Mesenchymal stem cell (in vitro differentiated cells and primary cell): ENCODE measurements around the gene DFFB.
A peak's percentile ranks its signal among the peaks of the same experiment; 100 is the strongest.

Experiments
- DNase-seq: peaks from one replicate; pipeline ENCODE4 v3.0.0-alpha.2; 2013
- H2AFZ ChIP-seq: one replicate; pipeline ENCODE4 v1.6.1; 2013; ENCODE audit warnings: low read depth, mild to moderate bottlenecking, control low read depth, inconsistent platforms, low read length, moderate library complexity
- H2AK5ac ChIP-seq: 2 replicates; pipeline ENCODE4 v1.6.1; 2013; ENCODE audit warnings: low read length, moderate library complexity, mild to moderate bottlenecking, inconsistent platforms; ENCODE audit not compliant: severe bottlenecking
- H2BK120ac ChIP-seq: one replicate; pipeline ENCODE4 v1.6.1; 2013; ENCODE audit warnings: low read depth, mild to moderate bottlenecking, inconsistent platforms, low read length, moderate library complexity
- H2BK12ac ChIP-seq, 2 experiments: one replicate each; pipeline ENCODE4 v1.6.1; 2013; ENCODE audit warnings: inconsistent platforms in 2 of 2, low read length in 2 of 2, mild to moderate bottlenecking in 2 of 2, moderate library complexity in 2 of 2, control low read depth in 1 of 2
- H2BK15ac ChIP-seq: one replicate; pipeline ENCODE4 v1.6.1; 2013; ENCODE audit warnings: mild to moderate bottlenecking, low read depth, inconsistent platforms; ENCODE audit not compliant: poor library complexity, severe bottlenecking
- H2BK5ac ChIP-seq: 2 replicates; pipeline ENCODE4 v1.6.1; 2013; ENCODE audit warnings: low read depth, mild to moderate bottlenecking, low read length, control low read depth, inconsistent platforms; ENCODE audit not compliant: poor library complexity, severe bottlenecking
- H3K14ac ChIP-seq, 2 experiments: one replicate each; pipeline ENCODE4 v1.6.1; 2013; ENCODE audit warnings: inconsistent platforms in 2 of 2, low read length in 2 of 2, control low read depth in 1 of 2, mild to moderate bottlenecking in 1 of 2, moderate library complexity in 1 of 2
- H3K18ac ChIP-seq, 2 experiments: one replicate each; pipeline ENCODE4 v1.6.1; 2013; ENCODE audit warnings: inconsistent platforms in 2 of 2, low read length in 2 of 2, control low read depth in 1 of 2, low read depth in 1 of 2, mild to moderate bottlenecking in 1 of 2
- H3K23ac ChIP-seq, 2 experiments: one replicate each; pipeline ENCODE4 v1.6.1; 2013; ENCODE audit warnings: inconsistent platforms in 2 of 2, low read length in 2 of 2, mild to moderate bottlenecking in 2 of 2, moderate library complexity in 2 of 2, control low read depth in 1 of 2
- H3K27ac ChIP-seq: 2 replicates; pipeline ENCODE4 v1.5.1; 2013; ENCODE audit warnings: mild to moderate bottlenecking, moderate library complexity, low read length, control low read depth, inconsistent platforms; ENCODE audit not compliant: poor library complexity, severe bottlenecking
- H3K27me3 ChIP-seq, 2 experiments: 2 replicates each; pipeline versions ENCODE4 v1.6.1 to v1.7.0; 2013; ENCODE audit warnings: low read length in 2 of 2, mild to moderate bottlenecking in 2 of 2, moderate library complexity in 2 of 2, control low read depth in 1 of 2, inconsistent platforms in 1 of 2; ENCODE audit not compliant: control insufficient read depth in 1 of 2, insufficient read depth in 1 of 2
- H3K36me3 ChIP-seq, 2 experiments: 2 replicates each; pipeline versions ENCODE4 v1.6.1 to v1.7.0; 2013; ENCODE audit warnings: low read length in 2 of 2, control low read depth in 1 of 2, inconsistent platforms in 1 of 2, low read depth in 1 of 2, mild to moderate bottlenecking in 1 of 2; ENCODE audit not compliant: insufficient read depth in 2 of 2, control insufficient read depth in 1 of 2
- H3K4ac ChIP-seq, 2 experiments: one replicate each; pipeline ENCODE4 v1.6.1; 2013; ENCODE audit warnings: inconsistent platforms in 2 of 2, low read length in 2 of 2, mild to moderate bottlenecking in 2 of 2, moderate library complexity in 2 of 2, control low read depth in 1 of 2, low read depth in 1 of 2
- H3K4me1 ChIP-seq: 2 replicates; pipeline ENCODE4 v1.6.1; 2013; ENCODE audit warnings: low read depth, low read length, control low read depth; ENCODE audit not compliant: control insufficient read depth, insufficient read depth
- H3K4me2 ChIP-seq: 2 replicates; pipeline ENCODE4 v1.6.1; 2013; ENCODE audit warnings: low read length, mild to moderate bottlenecking, inconsistent platforms; ENCODE audit not compliant: poor library complexity, severe bottlenecking
- H3K4me3 ChIP-seq, 2 experiments: 2 replicates each; pipeline versions ENCODE4 v1.5.1 to v1.7.0; 2013; ENCODE audit warnings: low read length in 2 of 2, mild to moderate bottlenecking in 2 of 2, control low read depth in 1 of 2, low read depth in 1 of 2; ENCODE audit not compliant: insufficient read depth in 1 of 2
- H3K79me1 ChIP-seq: replicated peaks from 2 replicates; pipeline ENCODE4 v1.6.1; 2013; ENCODE audit warnings: mild to moderate bottlenecking, control low read depth, low read length, inconsistent platforms; ENCODE audit not compliant: poor library complexity, severe bottlenecking
- H3K9ac ChIP-seq: 2 replicates; pipeline ENCODE4 v1.7.0; 2013; ENCODE audit warnings: mild to moderate bottlenecking, low read length, moderate library complexity
- H3K9me3 ChIP-seq: 2 replicates; pipeline ENCODE4 v1.7.0; 2013; ENCODE audit warnings: mild to moderate bottlenecking, low read length; ENCODE audit not compliant: control insufficient read depth
- H4K8ac ChIP-seq: one replicate; pipeline ENCODE4 v1.6.1; 2013; ENCODE audit warnings: inconsistent platforms, mild to moderate bottlenecking, low read length, moderate library complexity
- H4K91ac ChIP-seq: one replicate; pipeline ENCODE4 v1.6.1; 2013; ENCODE audit warnings: mild to moderate bottlenecking, low read length, inconsistent platforms
- WGBS: methylation state at CpG from one replicate; pipeline ENCODE4 v1.1.7; 2013; ENCODE audit warnings: mixed read lengths; 5-methylcytosine and 5-hydroxymethylcytosine counted together

DFFB gene

DNA sequence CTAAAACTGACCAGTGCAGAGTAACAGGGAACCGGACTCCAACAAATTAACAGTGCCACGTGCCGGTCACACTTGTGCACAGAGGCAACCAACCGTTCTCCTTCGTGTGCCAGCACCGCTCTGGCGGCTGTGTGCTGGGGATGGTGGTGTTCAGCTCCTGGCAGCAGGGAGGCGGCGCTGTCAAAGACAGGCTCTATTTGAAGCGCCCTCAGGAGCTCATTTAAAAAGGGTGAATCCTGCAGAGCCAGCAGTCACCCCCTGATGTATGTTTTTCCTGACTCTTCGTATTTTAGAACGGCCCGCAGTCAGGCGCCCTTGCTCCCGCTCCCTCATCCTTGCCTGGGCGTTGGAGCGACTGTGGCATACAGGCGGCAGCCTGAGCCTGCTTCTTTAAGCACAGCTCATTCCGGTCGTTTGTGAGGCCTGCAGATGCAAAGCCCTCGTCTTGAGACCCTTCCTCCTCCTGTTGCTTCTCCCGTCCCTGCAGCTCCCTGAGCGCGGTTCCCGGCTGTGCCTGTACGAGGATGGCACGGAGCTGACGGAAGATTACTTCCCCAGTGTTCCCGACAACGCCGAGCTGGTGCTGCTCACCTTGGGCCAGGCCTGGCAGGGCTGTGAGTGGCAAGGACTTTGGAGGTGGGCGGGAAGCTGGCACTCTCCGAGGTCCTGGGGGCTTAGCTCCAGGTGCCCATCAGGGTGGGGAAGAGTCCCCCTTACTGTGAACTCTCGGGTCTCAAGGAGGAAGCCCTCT, 1.1 kb downstream of the DFFB start:
- Histone ChIP-seq H2AK5ac (no peak overlapping the region), H3K4ac (no peak overlapping the region), H2BK12ac (no peak overlapping the region), H4K91ac (peak overlapping the region; percentile 52), H3K14ac (no peak overlapping the region), H2BK5ac (no peak overlapping the region), H3K27me3 (no peaks in the 10 kb centered on the region), H2BK120ac (no peak overlapping the region), H3K4me3 (peak overlapping the region in 1 of 2 experiments; percentile 96), H3K79me1 (peaks cover 30% of the 10 kb centered on the region), H3K9ac (peak overlapping the region; percentile 91), H3K4me2 (peak overlapping the region; percentile 84), H3K18ac (no peak overlapping the region), H3K9me3 (no peaks in the 10 kb centered on the region), H3K36me3 (peaks cover 2 to 4% of the 10 kb centered on the region in 2 experiments), H2BK15ac (no peak overlapping the region), H2AFZ (no peak overlapping the region), H4K8ac (no peak overlapping the region), H3K23ac (no peak overlapping the region), H3K4me1 (peaks cover 23% of the 10 kb centered on the region), H3K27ac (no peak overlapping the region)
- DNase-seq = peak; percentile 22
- WGBS = 81% methylated on average over 34 of the region's 34 CpGs

DNA sequence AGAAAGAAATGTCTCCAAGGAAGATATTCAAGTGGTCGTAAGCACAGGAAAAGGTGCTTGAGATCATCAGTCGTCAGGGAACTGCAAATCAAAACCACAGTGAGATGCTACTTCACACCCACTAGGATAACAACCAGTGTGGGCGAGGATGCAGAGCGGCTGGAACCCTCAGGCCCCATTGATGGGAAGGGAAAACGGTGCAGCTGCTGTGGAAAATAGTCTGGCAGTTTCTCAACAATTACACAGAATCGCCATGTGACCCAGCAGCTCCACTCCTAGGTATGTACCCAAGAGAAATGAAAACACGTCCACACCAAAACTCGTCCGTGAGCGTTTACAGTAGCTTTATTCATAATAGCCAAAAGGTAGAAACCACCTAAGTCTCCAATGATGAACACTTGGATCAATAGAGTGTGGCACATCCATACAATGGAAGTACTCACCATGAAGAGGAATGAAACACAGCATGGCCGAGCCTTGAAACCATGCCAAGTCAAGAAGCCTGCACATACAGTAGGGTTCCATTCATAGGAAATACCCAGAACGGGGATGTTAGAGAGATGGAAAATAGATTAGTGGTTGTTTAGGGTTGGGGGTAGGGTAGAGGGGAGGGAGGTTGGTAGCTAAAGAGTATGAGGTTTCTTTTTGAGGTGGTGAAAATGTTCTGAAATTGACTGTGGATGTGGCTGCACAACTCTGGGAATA, 6.1 kb downstream of the DFFB start:
- Histone ChIP-seq H3K9ac (no peak overlapping the region), H3K4me1 (peaks cover 8% of the 10 kb centered on the region), H3K79me1 (peaks cover 30% of the 10 kb centered on the region), H3K4me3 (no peak overlapping the region), H2AK5ac (no peak overlapping the region), H3K36me3 (peaks cover 15 to 17% of the 10 kb centered on the region in 2 experiments), H3K27me3 (no peaks in the 10 kb centered on the region), H2BK5ac (no peak overlapping the region), H2AFZ (no peak overlapping the region), H3K18ac (no peak overlapping the region), H3K27ac (no peak overlapping the region), H2BK12ac (no peak overlapping the region), H3K23ac (no peak overlapping the region), H3K4ac (no peak overlapping the region), H4K91ac (no peak overlapping the region), H3K9me3 (no peaks in the 10 kb centered on the region), H2BK120ac (no peak overlapping the region), H2BK15ac (no peak overlapping the region), H3K14ac (no peak overlapping the region), H3K4me2 (no peak overlapping the region), H4K8ac (no peak overlapping the region)
- WGBS = 96% methylated on average over 12 of the region's 12 CpGs
- no peak for DNase-seq

GRCh38 chr1:3864884-3865283, 7.6 kb downstream of the DFFB start:
- Histone ChIP-seq H3K14ac (no peak overlapping the region), H2BK15ac (no peak overlapping the region), H3K9me3 (no peaks in the 10 kb centered on the region), H3K36me3 (peaks cover 15 to 30% of the 10 kb centered on the region in 2 experiments), H3K4me3 (no peak overlapping the region), H3K4me1 (peaks cover 13% of the 10 kb centered on the region), H3K27ac (no peak overlapping the region), H2AK5ac (no peak overlapping the region), H4K91ac (no peak overlapping the region), H4K8ac (no peak overlapping the region), H2BK12ac (no peak overlapping the region), H3K23ac (no peak overlapping the region), H3K27me3 (no peaks in the 10 kb centered on the region), H3K4me2 (no peak overlapping the region), H2AFZ (no peak overlapping the region), H3K9ac (no peak overlapping the region), H2BK5ac (no peak overlapping the region), H2BK120ac (no peak overlapping the region), H3K79me1 (peaks cover 19% of the 10 kb centered on the region), H3K4ac (no peak overlapping the region), H3K18ac (no peak overlapping the region)
- WGBS = 93% methylated on average over 5 of the region's 6 CpGs
- DNase-seq = no peak

DNA sequence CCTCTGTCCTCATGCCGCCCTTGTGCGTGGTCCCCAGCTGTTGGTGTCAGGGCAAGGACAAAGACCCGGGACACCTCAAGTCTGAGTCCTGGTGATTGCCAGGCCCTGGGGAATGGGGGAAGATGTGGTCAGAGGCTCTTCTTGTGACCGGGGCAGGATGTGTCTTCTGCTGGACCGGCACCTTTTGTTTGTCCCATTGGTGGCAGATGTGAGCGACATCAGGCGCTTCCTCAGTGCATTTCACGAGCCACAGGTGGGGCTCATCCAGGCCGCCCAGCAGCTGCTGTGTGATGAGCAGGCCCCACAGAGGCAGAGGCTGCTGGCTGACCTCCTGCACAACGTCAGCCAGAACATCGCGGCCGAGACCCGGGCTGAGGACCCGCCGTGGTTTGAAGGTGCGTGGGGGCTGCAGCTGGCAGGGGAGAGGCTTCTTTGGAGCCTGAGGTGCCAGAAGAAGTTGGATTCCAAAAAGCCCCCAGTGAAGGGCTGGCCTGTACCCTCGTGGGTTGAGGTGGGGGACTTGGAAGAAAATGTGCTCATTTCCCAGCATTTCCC, 8.4 kb downstream of the DFFB start:
- Histone ChIP-seq H2BK12ac (no peak overlapping the region), H2BK120ac (no peak overlapping the region), H3K79me1 (peaks cover 15% of the 10 kb centered on the region), H3K9ac (no peak overlapping the region), H3K18ac (no peak overlapping the region), H3K36me3 (peaks cover 22 to 37% of the 10 kb centered on the region in 2 experiments), H3K27me3 (no peaks in the 10 kb centered on the region), H2BK15ac (no peak overlapping the region), H3K27ac (no peak overlapping the region), H3K4me1 (peaks cover 20% of the 10 kb centered on the region), H3K14ac (no peak overlapping the region), H3K4ac (no peak overlapping the region), H3K4me2 (no peak overlapping the region), H4K8ac (no peak overlapping the region), H2AFZ (no peak overlapping the region), H2BK5ac (no peak overlapping the region), H3K4me3 (no peak overlapping the region), H4K91ac (no peak overlapping the region), H3K9me3 (no peaks in the 10 kb centered on the region), H3K23ac (no peak overlapping the region), H2AK5ac (no peak overlapping the region)
- WGBS = 91% methylated on average over 18 of the region's 18 CpGs
- no peak for DNase-seq
